KMS-11 (cell line): ENCODE data around the gene C16orf78.

Experiments
- H2AFZ ChIP-seq: fragments of 200-600 bp; sonication (generic); 2 replicates; pipeline ENCODE4 v1.6.1; 2016; ENCODE audit warnings: antibody characterized with exemption, mixed run types, low read depth
- H3K27ac ChIP-seq: fragments of 200-600 bp; sonication (generic); 2 replicates; pipeline ENCODE4 v1.6.1; 2016; ENCODE audit warnings: mild to moderate bottlenecking, mixed run types
- H3K27me3 ChIP-seq: fragments of 200-600 bp; sonication (generic); 2 replicates; pipeline ENCODE4 v1.6.1; 2017; ENCODE audit warnings: mild to moderate bottlenecking, low read depth, mixed run types, moderate library complexity; ENCODE audit not compliant: insufficient read depth
- H3K36me3 ChIP-seq: fragments of 200-600 bp; sonication (generic); 2 replicates; pipeline ENCODE4 v1.6.1; 2017; ENCODE audit warnings: mild to moderate bottlenecking, mixed run types; ENCODE audit not compliant: insufficient read depth
- H3K4me1 ChIP-seq: fragments of 200-600 bp; sonication (generic); 2 replicates; pipeline ENCODE4 v1.6.1; 2016; ENCODE audit warnings: mild to moderate bottlenecking, low read depth, mixed run types; ENCODE audit not compliant: poor library complexity, severe bottlenecking
- H3K4me2 ChIP-seq: fragments of 200-600 bp; sonication (generic); 2 replicates; pipeline ENCODE4 v1.7.0; 2016; ENCODE audit warnings: mild to moderate bottlenecking, mixed run types
- H3K4me3 ChIP-seq: fragments of 200-600 bp; sonication (generic); IDR thresholded peaks from 2 replicates; pipeline ENCODE4 v1.6.1; 2017; ENCODE audit warnings: low read depth, low read length, mixed read lengths; ENCODE audit not compliant: insufficient read depth
- H3K79me2 ChIP-seq: fragments of 200-600 bp; sonication (generic); 2 replicates; pipeline ENCODE4 v1.6.1; 2016; ENCODE audit warnings: low read depth, mixed run types; ENCODE audit not compliant: insufficient read depth
- H3K9ac ChIP-seq: fragments of 200-600 bp; sonication (generic); 2 replicates; pipeline ENCODE4 v1.6.1; 2016; ENCODE audit warnings: mild to moderate bottlenecking, mixed run types
- H4K20me1 ChIP-seq: fragments of 200-600 bp; sonication (generic); 2 replicates; pipeline ENCODE4 v1.6.1; 2016; ENCODE audit warnings: mild to moderate bottlenecking, mixed run types; ENCODE audit not compliant: insufficient read depth
- CTCF ChIP-seq: fragments of 200-600 bp; sonication (generic); conservative IDR thresholded peaks from 2 replicates; pipeline ENCODE4 v1.6.1; 2017; ENCODE audit warnings: low read depth, mild to moderate bottlenecking, antibody characterized with exemption, low read length, moderate library complexity, mixed read lengths

The C16orf78 gene

DNA sequence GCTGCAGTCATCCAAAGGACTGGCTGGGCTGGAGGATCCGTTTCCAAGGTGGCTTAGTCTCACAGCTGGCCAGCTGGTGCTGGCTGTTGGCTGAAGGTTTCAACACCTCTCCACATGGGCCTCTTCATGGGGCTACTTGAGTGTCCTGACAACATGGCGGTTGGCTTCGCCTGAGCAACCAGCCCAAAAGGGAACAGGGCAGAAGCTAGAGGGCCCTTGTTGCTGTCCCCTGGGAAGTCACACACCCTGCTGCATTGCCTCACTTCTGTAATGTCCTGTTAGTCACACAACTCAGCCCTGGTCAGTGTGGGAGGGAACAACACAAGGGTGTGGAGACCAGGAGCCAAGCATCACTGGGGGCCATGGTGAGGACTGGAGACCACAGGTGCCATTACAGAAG, 36.6 kb downstream of the C16orf78 start:
- H3K4me2 ChIP-seq, result no peak overlapping the region
- H3K4me3 ChIP-seq, result no peak overlapping the region
- no peaks in the 10 kb centered on the region for H3K4me1 ChIP-seq
- no peak for TF ChIP-seq CTCF
- no peaks in the 10 kb centered on the region for H3K36me3 ChIP-seq
- H3K27ac ChIP-seq, result no peak overlapping the region
- no peak overlapping the region for H2AFZ ChIP-seq
- H3K27me3 ChIP-seq, result no peaks in the 10 kb centered on the region
- no peaks in the 10 kb centered on the region for H3K79me2 ChIP-seq
- H4K20me1 ChIP-seq, result no peaks in the 10 kb centered on the region
- H3K9ac ChIP-seq, result no peak overlapping the region

DNA sequence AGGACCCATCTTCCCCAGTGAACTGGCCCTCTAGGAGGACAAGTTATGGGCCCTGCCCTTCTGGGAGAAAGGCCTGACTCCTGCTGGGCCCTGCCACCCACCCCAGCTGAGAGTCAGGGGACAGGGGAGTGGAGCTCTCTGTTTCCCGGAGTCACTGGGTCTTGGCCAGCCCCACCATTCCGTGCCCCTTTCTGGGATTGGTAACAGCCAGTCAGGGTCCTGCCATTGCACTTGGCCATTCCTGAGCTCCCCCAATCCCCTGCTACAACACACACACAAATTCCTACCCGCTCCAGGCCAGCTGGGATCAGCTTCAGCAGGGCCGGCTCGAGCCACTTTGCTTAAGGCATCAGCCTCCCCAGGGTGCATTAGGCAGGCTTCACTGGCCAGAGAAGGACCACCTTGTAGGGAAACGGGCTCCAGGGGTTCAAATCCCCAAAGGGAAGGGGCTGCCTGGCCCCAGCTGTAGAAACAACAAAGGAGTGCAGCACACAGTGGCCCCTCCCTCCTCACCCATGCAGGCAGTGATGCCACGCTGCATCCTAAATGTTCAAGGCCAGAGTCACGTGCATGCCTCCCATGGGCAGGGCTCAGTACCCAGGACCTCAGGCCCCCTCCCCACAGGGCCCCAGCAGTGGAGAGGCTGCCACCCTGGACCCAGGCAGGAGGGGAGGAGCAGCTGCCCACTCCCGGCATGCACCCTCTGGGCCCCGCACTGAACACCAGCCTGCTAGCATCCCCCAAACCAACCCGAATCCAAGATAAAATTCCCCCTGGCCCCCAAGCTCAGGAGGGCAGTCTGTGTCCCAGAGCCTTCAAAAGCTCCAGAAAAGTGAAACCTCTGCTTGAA, 37.7 kb downstream of the C16orf78 start:
- H3K4me3 ChIP-seq, result no peak overlapping the region
- H4K20me1 ChIP-seq, result no peaks in the 10 kb centered on the region
- H2AFZ ChIP-seq, result no peak overlapping the region
- no peak overlapping the region for H3K9ac ChIP-seq
- H3K27ac ChIP-seq, result no peak overlapping the region
- H3K27me3 ChIP-seq, result no peaks in the 10 kb centered on the region
- no peaks in the 10 kb centered on the region for H3K79me2 ChIP-seq
- no peaks in the 10 kb centered on the region for H3K36me3 ChIP-seq
- TF ChIP-seq CTCF, result no peak
- no peaks in the 10 kb centered on the region for H3K4me1 ChIP-seq
- no peak overlapping the region for H3K4me2 ChIP-seq

- Histone ChIP-seq H4K20me1 (no peaks in the 10 kb centered on the region), H3K4me2 (no peak overlapping the region), H3K79me2 (no peaks in the 10 kb centered on the region), H3K9ac (no peak overlapping the region), H2AFZ (no peak overlapping the region), H3K36me3 (no peaks in the 10 kb centered on the region), H3K4me1 (no peaks in the 10 kb centered on the region), H3K27me3 (no peaks in the 10 kb centered on the region), H3K27ac (no peak overlapping the region), H3K4me3 (no peak overlapping the region)
- no peak for TF ChIP-seq CTCF
These were observed 41.1 kb downstream of the C16orf78 start for GRCh38 chr16:49414671-49415070.

GRCh38 chr16:49415083-49415482, 41.5 kb downstream of the C16orf78 start:
- no peak overlapping the region for H2AFZ ChIP-seq
- no peak overlapping the region for H3K9ac ChIP-seq
- H3K4me2 ChIP-seq, result no peak overlapping the region
- no peaks in the 10 kb centered on the region for H3K4me1 ChIP-seq
- H3K36me3 ChIP-seq, result no peaks in the 10 kb centered on the region
- no peak overlapping the region for H3K4me3 ChIP-seq
- no peaks in the 10 kb centered on the region for H4K20me1 ChIP-seq
- H3K27ac ChIP-seq, result no peak overlapping the region
- H3K27me3 ChIP-seq, result no peaks in the 10 kb centered on the region
- no peak for TF ChIP-seq CTCF
- H3K79me2 ChIP-seq, result no peaks in the 10 kb centered on the region
